ENCODE data around the gene AMIGO1.

DNA sequence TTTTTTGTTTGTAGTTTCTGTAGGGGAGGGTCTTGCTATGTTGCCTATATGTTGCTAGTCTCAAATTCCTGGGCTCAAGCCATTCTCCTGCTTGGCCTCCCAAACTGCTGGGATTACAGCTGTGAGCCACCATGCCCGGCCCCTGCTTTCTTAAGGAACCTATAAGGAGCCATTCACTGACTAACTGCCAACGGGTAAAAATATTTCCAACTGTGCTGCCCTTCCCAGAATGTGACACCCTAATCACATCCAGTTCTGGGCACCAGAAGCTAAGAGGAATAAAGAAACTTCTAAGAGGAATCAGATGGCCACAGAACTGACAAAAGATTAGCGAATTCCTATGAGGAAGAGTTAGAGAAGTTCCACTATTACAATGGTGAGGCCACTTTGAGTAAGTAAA lies 36.7 kb downstream of the AMIGO1 start:
- TF ChIP-seq EZH2phosphoT487 (conservative IDR thresholded peaks at IDR 0.05; ENCODE audit: low read length) = no peak
- TF ChIP-seq CTCF (IDR thresholded peaks at IDR 0.05; ENCODE audit: insufficient read depth, low read length, poor library complexity, severe bottlenecking) = no peak
